Suprapubic skin (tissue), 4 donors: ENCODE results near the gene TMTC2. TPM values are rescaled to one million over a fixed set of nuclear protein-coding genes. Genes with fewer than 3 reads are reported as not detected.

Experiments
- DNase-seq, 2 donors: peaks; one replicate each; pipeline ENCODE4 v3.0.0-alpha.2; 2019; ENCODE audit warnings: low spot score in 2 of 2
- H3K27ac ChIP-seq: fragments of 200-600 bp; sonication (generic); one replicate; pipeline ENCODE4 v1.5.1; 2019
- H3K27me3 ChIP-seq: fragments of 200-600 bp; sonication (generic); one replicate; pipeline ENCODE4 v1.5.1; 2019
- H3K36me3 ChIP-seq: fragments of 200-600 bp; sonication (generic); one replicate; pipeline ENCODE4 v1.5.1; 2019
- H3K4me1 ChIP-seq: fragments of 200-600 bp; sonication (generic); one replicate; pipeline ENCODE4 v1.5.1; 2019
- H3K4me3 ChIP-seq: fragments of 200-600 bp; sonication (generic); one replicate; pipeline ENCODE4 v1.5.1; 2019; ENCODE audit warnings: mild to moderate bottlenecking
- H3K9me3 ChIP-seq: fragments of 200-600 bp; sonication (generic); one replicate; pipeline ENCODE4 v1.5.1; 2019
- CTCF ChIP-seq, 2 donors: fragments of 200-600 bp in 1 of 2; fragments of 450-650 bp in 1 of 2; sonication (generic) in 1 of 2; IDR thresholded peaks; one replicate each; pipeline ENCODE4 v1.5.1; 2016 to 2019; ENCODE audit warnings: antibody characterized with exemption in 2 of 2, mild to moderate bottlenecking in 1 of 2, moderate library complexity in 1 of 2
- EP300 ChIP-seq: sonication (generic); formaldehyde crosslinking; IDR thresholded peaks from one replicate; pipeline ENCODE4 v1.6.1; 2017; ENCODE audit warnings: antibody characterized with exemption
- POLR2A ChIP-seq, 2 donors: fragments of 450-650 bp; IDR thresholded peaks; one replicate each; pipeline ENCODE4 v1.6.1; 2017; ENCODE audit warnings: antibody characterized with exemption in 2 of 2, mild to moderate bottlenecking in 2 of 2, moderate library complexity in 2 of 2
- POLR2AphosphoS5 ChIP-seq, 3 donors: sonication (generic); formaldehyde crosslinking; IDR thresholded peaks; one replicate each; pipeline ENCODE4 v1.6.1; 2017; ENCODE audit warnings: antibody characterized with exemption in 3 of 3
- WGBS: methylation state at CpG from one replicate; pipeline ENCODE4 v1.1.5; 2018; 5-methylcytosine and 5-hydroxymethylcytosine counted together
- total RNA-seq, 4 donors: library from RNA; depleted of rRNA; stranded (reverse); fragments of >200 nt; gene quantifications; one replicate each; pipeline ENCODE4 v1.1.0, GENCODE V29; 2016

Gene TMTC2
- total RNA-seq, 4 donors from 2014 or later: 16.7 to 21.1 (median 18.9) TPM

- no peak for DNase-seq
- H3K9me3 ChIP-seq: peaks cover 4% of the 10 kb centered on the region
- no peaks in the 10 kb centered on the region for H3K4me1 ChIP-seq
- H3K27me3 ChIP-seq: no peaks in the 10 kb centered on the region
- no peaks in the 10 kb centered on the region for H3K36me3 ChIP-seq
- H3K4me3 ChIP-seq: no peak overlapping the region
- 46% methylated on average over 2 of the region's 2 CpGs for WGBS
- H3K27ac ChIP-seq: no peak overlapping the region
- no peak for TF ChIP-seq CTCF (IDR thresholded peaks at IDR 0.05)
- no peak for TF ChIP-seq POLR2A (IDR thresholded peaks at IDR 0.05)
- no peak for TF ChIP-seq POLR2AphosphoS5 (IDR thresholded peaks at IDR 0.05)
- no peak for TF ChIP-seq EP300
These were observed 37.2 kb downstream of the TMTC2 start for GRCh38 chr12:82723891-82724290.

GRCh38 chr12:82725741-82726140 is 39.0 kb downstream of the TMTC2 start:
- no peak overlapping the region for H3K4me3 ChIP-seq
- H3K27ac ChIP-seq: no peak overlapping the region
- WGBS: 97% methylated on average over 1 of the region's 1 CpG
- DNase-seq: no peak
- no peaks in the 10 kb centered on the region for H3K4me1 ChIP-seq
- TF ChIP-seq POLR2AphosphoS5 (IDR thresholded peaks at IDR 0.05) (no peak), CTCF (IDR thresholded peaks at IDR 0.05) (no peak), EP300 (no peak), POLR2A (IDR thresholded peaks at IDR 0.05) (no peak)
- no peaks in the 10 kb centered on the region for H3K36me3 ChIP-seq
- peaks cover 5% of the 10 kb centered on the region for H3K9me3 ChIP-seq
- no peaks in the 10 kb centered on the region for H3K27me3 ChIP-seq

- DNase-seq: no peak
- TF ChIP-seq POLR2A (IDR thresholded peaks at IDR 0.05): no peak
- H3K4me1 ChIP-seq: no peaks in the 10 kb centered on the region
- peaks cover 5% of the 10 kb centered on the region for H3K9me3 ChIP-seq
- H3K27me3 ChIP-seq: no peaks in the 10 kb centered on the region
- H3K36me3 ChIP-seq: no peaks in the 10 kb centered on the region
- no peak overlapping the region for H3K27ac ChIP-seq
- no peak overlapping the region for H3K4me3 ChIP-seq
- 78% methylated on average over 2 of the region's 2 CpGs for WGBS
These were observed 41.2 kb downstream of the TMTC2 start for GRCh38 chr12:82727886-82728285.

- no peak overlapping the region for H3K27ac ChIP-seq
- H3K9me3 ChIP-seq: peaks cover 5% of the 10 kb centered on the region
- no peak for TF ChIP-seq POLR2AphosphoS5 (IDR thresholded peaks at IDR 0.05)
- TF ChIP-seq POLR2A (IDR thresholded peaks at IDR 0.05): no peak
- TF ChIP-seq EP300: no peak
- TF ChIP-seq CTCF (IDR thresholded peaks at IDR 0.05): no peak
- 96% methylated on average over 5 of the region's 22 CpGs for WGBS
- H3K27me3 ChIP-seq: no peaks in the 10 kb centered on the region
- no peak overlapping the region for H3K4me3 ChIP-seq
- H3K36me3 ChIP-seq: no peaks in the 10 kb centered on the region
- DNase-seq: no peak
- no peaks in the 10 kb centered on the region for H3K4me1 ChIP-seq
These were observed 42.0 kb downstream of the TMTC2 start for GRCh38 chr12:82728710-82729109.

GRCh38 chr12:82730953-82731459 is 44.3 kb downstream of the TMTC2 start:
- 84% methylated on average over 7 of the region's 7 CpGs for WGBS
- H3K27ac ChIP-seq: no peak overlapping the region
- H3K36me3 ChIP-seq: no peaks in the 10 kb centered on the region
- H3K27me3 ChIP-seq: no peaks in the 10 kb centered on the region
- DNase-seq: no peak
- H3K9me3 ChIP-seq: peaks cover 5% of the 10 kb centered on the region
- no peak overlapping the region for H3K4me3 ChIP-seq
- no peak for TF ChIP-seq CTCF (IDR thresholded peaks at IDR 0.05)
- no peaks in the 10 kb centered on the region for H3K4me1 ChIP-seq
